NCI-H1092 treated with DMSO at 0.1 percent for 48 hours (cell line): Measurements from ENCODE around the gene PARVG.
"Not testable (repeated sequence)": the region's sequence is repeated elsewhere in the genome, so short reads cannot be mapped to it uniquely, and the experiment has no call there.

Experiments
- DNase-seq: peaks from one replicate; lab custom pipeline; 2025; lab: John Stamatoyannopoulos, UW

The PARVG gene

DNA sequence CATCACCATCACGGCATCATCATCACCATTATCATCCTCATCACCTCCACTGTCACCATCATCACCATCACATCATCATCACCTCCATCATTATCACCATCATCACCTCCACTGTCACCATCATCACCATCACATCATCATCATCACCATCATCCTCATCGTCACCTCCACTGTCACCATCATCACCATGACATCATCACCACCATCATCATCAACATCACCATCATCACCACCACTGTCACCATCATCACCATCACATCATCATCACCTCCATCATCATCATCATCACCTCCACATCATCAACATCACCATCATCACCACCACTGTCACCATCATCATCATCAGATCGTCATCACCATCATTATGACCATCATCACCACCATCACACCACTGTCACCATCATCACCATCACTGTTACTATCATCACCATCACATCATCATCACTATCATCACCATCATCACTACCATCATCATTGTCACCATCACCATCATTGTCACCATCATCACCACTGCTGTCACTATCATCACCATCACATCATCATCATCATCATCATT is 32.8 kb downstream of the PARVG start:
- DNase-seq: no peak

- DNase-seq: no peak
Measured at GRCh38 chr22:44214187-44214586, 33.5 kb downstream of the PARVG start.

GRCh38 chr22:44214764-44215163 is 34.0 kb downstream of the PARVG start:
- DNase-seq: no peak

- no peak for DNase-seq
Measured at GRCh38 chr22:44215287-44215686, 34.6 kb downstream of the PARVG start.

- no peak for DNase-seq
Measured at GRCh38 chr22:44217346-44217745, 36.6 kb downstream of the PARVG start.

DNA sequence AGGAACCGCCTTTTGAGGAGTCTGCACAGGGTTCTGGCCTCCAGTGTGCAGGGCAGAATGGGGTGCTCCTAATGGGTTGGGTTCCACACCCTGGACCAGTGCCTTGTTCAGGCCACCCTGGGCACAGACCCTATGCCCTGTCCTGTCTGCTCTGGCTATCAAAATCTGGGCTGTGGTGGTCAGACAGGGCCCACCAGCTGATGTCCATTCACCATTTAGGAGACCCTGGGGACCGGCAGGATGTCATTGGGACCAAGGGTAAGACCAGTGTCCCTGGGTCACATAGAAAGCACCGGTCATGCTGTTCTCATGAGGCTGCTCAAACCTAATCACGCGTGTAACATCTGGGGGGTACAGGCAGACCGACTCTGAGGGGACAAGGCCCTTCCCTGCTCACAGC is 37.3 kb downstream of the PARVG start:
- no peak for DNase-seq

DNA sequence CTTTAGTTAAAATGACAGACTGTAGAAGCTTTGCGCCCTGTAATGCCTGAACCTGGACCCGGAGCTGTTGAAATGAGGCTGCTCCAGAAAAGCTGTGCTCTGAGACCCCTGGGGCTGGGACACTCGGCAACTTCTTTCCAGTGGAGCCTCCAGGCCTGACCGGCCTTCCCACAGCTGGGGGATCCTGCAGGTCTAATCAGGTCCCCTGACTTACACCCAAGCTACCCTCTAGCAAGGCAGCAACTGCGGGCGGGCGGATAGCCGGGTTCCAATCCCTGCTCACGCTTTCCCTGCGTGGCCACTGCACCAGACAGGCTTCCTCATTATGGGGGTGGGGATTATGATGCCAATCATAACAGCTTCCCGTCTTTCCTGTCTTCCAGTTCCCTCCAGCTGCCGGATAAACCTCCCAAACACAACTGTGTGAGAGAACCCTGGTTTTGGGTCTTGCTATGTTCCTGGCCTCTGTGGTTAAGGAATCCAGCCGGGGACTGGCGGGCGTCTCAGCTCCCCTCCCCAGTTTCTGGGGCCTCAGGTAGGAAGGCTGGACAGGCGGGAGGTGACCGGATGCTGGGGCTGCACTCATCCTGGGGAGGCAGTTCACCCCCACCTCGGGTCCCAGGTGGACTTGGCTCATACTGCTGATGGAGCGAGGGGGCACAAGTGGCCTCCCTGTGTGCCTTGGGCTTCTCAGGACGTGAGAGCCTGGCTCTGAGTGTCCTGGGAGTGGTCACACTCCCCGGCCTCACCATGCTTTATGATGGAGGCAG is 38.6 kb downstream of the PARVG start:
- DNase-seq: no peak

DNA sequence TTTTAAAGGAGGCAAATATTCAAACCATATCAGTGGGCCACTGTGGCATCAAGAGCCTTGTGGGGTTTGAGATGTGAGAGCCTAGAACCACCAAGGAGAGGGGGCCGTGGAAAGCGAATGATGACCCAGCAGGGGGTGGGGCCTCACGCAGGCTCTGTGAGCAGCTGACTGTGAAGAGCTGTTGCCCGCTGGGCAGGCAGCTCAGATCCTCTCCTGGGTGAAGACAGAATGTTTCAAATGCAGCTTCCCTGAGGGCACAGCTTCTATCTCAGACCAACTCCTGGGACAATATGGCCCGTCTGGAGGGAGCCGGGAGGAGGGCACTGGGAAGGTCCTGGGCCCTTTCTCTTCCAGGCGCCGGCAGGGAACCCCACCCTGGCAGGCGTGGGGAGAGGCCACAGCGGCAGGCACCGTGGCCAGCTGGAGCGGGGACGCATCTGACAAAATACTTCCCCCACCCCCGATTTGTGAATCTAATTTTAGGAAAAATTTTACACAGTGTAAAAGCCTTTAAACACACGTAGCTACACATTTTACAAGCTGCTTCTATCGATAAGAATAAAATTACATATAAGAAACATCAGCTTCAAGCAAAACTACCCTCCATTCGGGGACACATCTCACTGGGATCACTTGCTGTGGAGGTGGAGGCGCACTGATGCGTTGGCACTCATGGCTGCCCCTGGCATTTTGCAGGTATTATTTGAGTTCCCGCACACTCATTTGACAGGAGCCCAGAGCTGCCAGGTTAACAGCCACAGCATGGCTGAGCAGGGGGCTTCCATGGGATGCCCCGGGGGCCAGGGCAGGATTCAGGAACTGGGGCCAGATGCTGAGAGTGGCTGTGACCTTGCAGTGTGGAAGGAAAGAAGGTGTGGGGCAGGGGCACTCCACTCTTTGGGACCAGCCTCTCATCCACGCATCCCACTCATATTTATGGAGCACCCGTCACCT is 40.3 kb downstream of the PARVG start:
- no peak for DNase-seq

DNA sequence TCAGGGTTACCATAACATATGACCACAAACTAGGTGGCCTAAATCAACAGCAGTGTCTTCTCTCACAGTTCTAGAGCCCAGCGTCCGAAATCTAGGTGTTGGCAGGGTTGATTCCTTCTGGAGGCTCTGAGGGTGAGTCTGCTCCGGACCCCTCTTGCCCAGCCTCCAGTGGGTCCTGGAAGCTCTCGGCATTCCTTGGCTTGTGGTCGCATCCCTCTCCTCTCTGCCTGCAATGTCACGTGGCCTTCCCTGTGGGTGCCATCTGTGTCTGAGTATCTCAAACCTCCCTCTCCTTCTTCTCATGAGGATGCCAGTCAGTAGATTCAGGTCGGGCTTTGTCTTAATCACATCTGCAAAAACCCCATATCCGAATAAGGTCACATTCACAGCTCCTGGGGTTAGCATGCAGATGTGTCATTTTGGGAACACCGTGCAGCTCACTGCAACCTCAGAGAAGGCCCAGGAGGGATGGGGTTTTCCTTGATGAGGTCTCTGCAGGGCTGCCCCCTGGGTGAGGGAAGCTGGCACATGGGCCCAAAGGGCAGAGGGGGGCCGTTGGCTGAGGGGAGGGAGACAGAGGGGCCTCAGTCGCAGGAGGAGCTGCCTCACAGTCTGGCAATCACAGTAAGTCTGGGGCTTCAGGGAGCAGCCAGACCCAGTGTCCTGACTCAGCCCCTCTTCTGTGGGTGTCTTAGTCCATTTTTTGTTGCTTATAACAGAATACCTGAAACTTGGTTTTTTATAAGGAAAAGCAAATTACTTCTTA is 41.2 kb downstream of the PARVG start:
- no peak for DNase-seq

- DNase-seq: no peak
Measured at GRCh38 chr22:44224166-44224565, 43.4 kb downstream of the PARVG start.

- no peak for DNase-seq
Measured at GRCh38 chr22:44225091-44225689, 44.5 kb downstream of the PARVG start.

GRCh38 chr22:44225812-44226211 is 45.1 kb downstream of the PARVG start:
- no peak for DNase-seq

- no peak for DNase-seq
Measured at GRCh38 chr22:44229331-44229730, 48.6 kb downstream of the PARVG start.

DNA sequence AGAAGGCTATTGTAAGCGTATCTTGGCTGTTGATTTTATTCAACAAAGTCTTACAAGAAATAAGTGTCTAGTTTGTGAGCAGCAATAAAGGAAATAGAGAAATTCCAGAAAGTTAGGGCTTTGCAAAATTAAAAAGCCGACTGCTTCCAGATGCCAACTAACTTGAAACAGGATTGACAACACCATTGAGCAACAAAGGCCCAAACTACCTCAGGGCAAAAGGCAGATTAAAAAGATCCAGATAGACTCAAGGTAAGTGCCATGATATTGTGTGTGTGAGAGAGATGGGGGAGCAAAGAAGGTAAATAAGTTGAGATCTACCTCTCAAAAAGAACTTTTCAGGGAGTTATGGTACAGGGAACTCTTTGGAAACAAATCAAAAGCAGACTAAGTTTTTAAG is 49.1 kb downstream of the PARVG start:
- no peak for DNase-seq

GRCh38 chr22:44231233-44231632 is 50.5 kb downstream of the PARVG start:
- DNase-seq: no peak

- DNase-seq: not testable (repeated sequence)
Measured at GRCh38 chr22:44234372-44234771, 53.6 kb downstream of the PARVG start.

DNA sequence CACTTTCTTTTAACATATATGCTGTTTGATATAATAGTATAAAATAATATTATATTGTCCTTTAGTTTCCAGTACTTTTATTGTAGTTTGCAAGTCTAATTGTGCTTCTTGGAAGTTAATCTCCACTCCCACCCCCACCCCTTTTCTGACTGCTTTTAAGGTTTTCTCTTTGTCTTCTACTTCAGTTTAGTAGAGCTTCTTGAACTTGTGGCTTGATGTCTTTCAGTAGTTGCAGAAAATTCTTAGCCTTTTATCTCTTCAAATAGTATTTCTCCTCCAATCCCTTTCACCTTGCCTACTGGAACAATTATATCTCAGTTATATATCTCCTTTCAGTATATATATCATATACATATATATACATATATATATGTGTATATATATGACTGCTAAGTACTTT is 56.6 kb downstream of the PARVG start:
- no peak for DNase-seq

GRCh38 chr22:44241121-44241520 is 60.4 kb downstream of the PARVG start:
- not testable (repeated sequence) for DNase-seq

GRCh38 chr22:44242946-44243724 is 62.4 kb downstream of the PARVG start:
- DNase-seq: no peak

- no peak for DNase-seq
Measured at GRCh38 chr22:44243761-44244160, 63.0 kb downstream of the PARVG start.
